Measurements from ENCODE around the gene ZFP3.

DNA sequence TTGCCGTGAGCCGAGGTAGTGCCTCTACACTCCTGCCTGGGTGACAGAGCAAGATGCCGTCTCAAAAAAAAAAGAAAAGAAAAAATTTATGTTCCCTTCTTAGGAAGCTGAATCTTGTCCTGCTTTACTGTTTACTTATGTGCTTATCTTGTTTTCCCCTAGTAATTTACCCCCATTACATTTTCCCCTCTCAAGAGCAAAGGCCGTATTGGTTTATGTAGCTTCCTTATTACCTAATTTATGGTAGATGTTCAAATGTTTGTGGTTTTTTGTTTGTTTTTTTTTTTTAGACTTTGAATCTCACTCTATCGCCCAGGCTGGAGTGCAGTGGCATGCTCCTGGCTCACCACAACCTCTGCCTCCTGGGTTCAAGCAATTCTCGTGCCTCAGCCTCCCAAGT lies 32.8 kb upstream of the ZFP3 start:
- TF ChIP-seq GATA2 (IDR thresholded peaks at IDR 0.05; ENCODE audit: low read depth, low read length), result no peak
- no peak for TF ChIP-seq GATA3 (IDR thresholded peaks at IDR 0.05; ENCODE audit: low read depth, low read length)

All from SH-SY5Y (cell line).